Left cardiac atrium (tissue), 4 donors: ENCODE results near the gene IPP. TPM values are rescaled to one million over a fixed set of nuclear protein-coding genes. Genes with fewer than 3 reads are reported as not detected.
"Not testable (repeated sequence)": the region's sequence is repeated elsewhere in the genome, so short reads cannot be mapped to it uniquely, and the experiment has no call there.

Experiments
- ATAC-seq, 2 donors: fragments of 200-7000 bp; cut with Tn5 transposase; one replicate each; pipeline ENCODE4 v1.9.1; 2020; ENCODE audit warnings: mild to moderate bottlenecking in 2 of 2, moderate library complexity in 2 of 2
- DNase-seq: peaks from one replicate; pipeline ENCODE4 v3.0.0-alpha.2; 2020
- intact Hi-C, 2 donors: fragments of 100-400 bp; cut with DNase I; formaldehyde crosslinking; loops; one replicate each; pipeline versions ENCODE4 v1.14.1 to v1.15.1; 2022 to 2023
- total RNA-seq, 2 donors: library from RNA; stranded (reverse); fragmentation: NEBNext Ultra II Directional; extraction: Animal tissue kit (Norgen Biotek cat#: 25700); gene quantifications; one replicate each; pipeline ENCODE4 v1.2.1, GENCODE V29; 2021
- donor health status: DM: no; HTN: yes; CAD: no.
- donor health status: DM: no; HTN: yes; CAD: no; lungs with severe emphysema.
- donor health status: DM: yes; HTN: yes; CAD: no.
- donor health status: Dilated cardiomyopathy.

The IPP gene
- total RNA-seq, 2 donors from 2014 or later, result 9.4 to 11.2 TPM

- intact Hi-C loops, ATAC-seq, DNase-seq: not testable (repeated sequence)
Observed at GRCh38 chr1:45751039-45751838, 786 bp upstream of the IPP start.

- ATAC-seq (no peak), DNase-seq (no peak)
- intact Hi-C loops, result no loop called here
Observed at GRCh38 chr1:45746922-45747321, 3.5 kb downstream of the IPP start.

GRCh38 chr1:45739641-45740156, 10.8 kb downstream of the IPP start:
- ATAC-seq, intact Hi-C loops: not testable (repeated sequence)

GRCh38 chr1:45739137-45739536, 11.3 kb downstream of the IPP start:
- intact Hi-C loops, result no loop called here
- no peak for DNase-seq
- no peak for ATAC-seq

More at GRCh38 chr1:45739641-45740156, 10.8 kb downstream of the IPP start:
- not testable (repeated sequence) for DNase-seq

GRCh38 chr1:45730780-45731319, 19.6 kb downstream of the IPP start:
- intact Hi-C loops, result no loop called here
- ATAC-seq (no peak), DNase-seq (no peak)

- DNase-seq (no peak), ATAC-seq (peak in 1 of 2 donors; percentile 65)
- intact Hi-C loops, result no loop called here
Observed at GRCh38 chr1:45730075-45730779, 20.2 kb downstream of the IPP start.

- ATAC-seq, intact Hi-C loops, DNase-seq: not testable (repeated sequence)
Observed at GRCh38 chr1:45726007-45726406, 24.4 kb downstream of the IPP start.

- intact Hi-C loops, result no loop called here
- DNase-seq (no peak), ATAC-seq (no peak)
Observed at GRCh38 chr1:45723248-45723930, 27.1 kb downstream of the IPP start.

- intact Hi-C loops, result no loop called here
- ATAC-seq (peak; percentile 44 to 52), DNase-seq (no peak)
Observed at GRCh38 chr1:45722809-45723208, 27.6 kb downstream of the IPP start.

GRCh38 chr1:45721207-45721606, 29.2 kb downstream of the IPP start:
- intact Hi-C loops, result no loop called here
- ATAC-seq (peak in 1 of 2 donors; percentile 33), DNase-seq (no peak)

- ATAC-seq, result no peak
- intact Hi-C loops, result no loop called here
Observed at GRCh38 chr1:45718289-45718688, 32.2 kb downstream of the IPP start.

GRCh38 chr1:45717386-45717785, 33.1 kb downstream of the IPP start:
- intact Hi-C loops, DNase-seq, ATAC-seq: not testable (repeated sequence)

More at GRCh38 chr1:45718289-45718688, 32.2 kb downstream of the IPP start:
- no peak for DNase-seq

- no peak for ATAC-seq
- intact Hi-C loops, result no loop called here
Observed at GRCh38 chr1:45716700-45717099, 33.8 kb downstream of the IPP start.

GRCh38 chr1:45713711-45714110, 36.7 kb downstream of the IPP start:
- DNase-seq, result no peak
- no peak for ATAC-seq
- intact Hi-C loops, result no loop called here

More at GRCh38 chr1:45716700-45717099, 33.8 kb downstream of the IPP start:
- DNase-seq, result no peak

GRCh38 chr1:45704637-45705036, 45.8 kb downstream of the IPP start:
- DNase-seq, result no peak
- intact Hi-C loops, result no loop called here
- no peak for ATAC-seq

- ATAC-seq, result no peak
Observed at GRCh38 chr1:45694823-45695222, 55.6 kb downstream of the IPP start.

GRCh38 chr1:45693811-45694210, 56.6 kb downstream of the IPP start:
- intact Hi-C loops, ATAC-seq, DNase-seq: not testable (repeated sequence)

More at GRCh38 chr1:45694823-45695222, 55.6 kb downstream of the IPP start:
- intact Hi-C loops, result no loop called here
- DNase-seq, result no peak

GRCh38 chr1:45687754-45688740, 62.4 kb downstream of the IPP start, which contains the start of gene TMEM69:
TSS of gene TMEM69 (plus strand) at chr1:45688181. CDS start at chr1:45691069, 2,888 bp downstream.
- ATAC-seq (peak; percentile 50 to 59), DNase-seq (peak; percentile 69)
- intact Hi-C loops, result no loop called here
